IPS-NIHi11 (cell line): ENCODE data around the gene FOXI1.

Source experiments
- DNase-seq: peaks from one replicate; pipeline ENCODE4 v3.0.0; 2012; ENCODE audit warnings: mixed read lengths, low spot score

Gene FOXI1

GRCh38 chr5:170105642-170106611, at the start of gene FOXI1:
TSS of gene FOXI1 (plus strand) at chr5:170105897. CDS start at chr5:170105958, 61 bp downstream.
- DNase-seq, result peak; percentile 53

GRCh38 chr5:170056561-170057267, 49.0 kb upstream of the FOXI1 start:
- DNase-seq, result no peak

- no peak for DNase-seq
These were observed 48.4 kb upstream of the FOXI1 start for GRCh38 chr5:170057311-170057710.

- DNase-seq, result no peak
These were observed 46.5 kb upstream of the FOXI1 start for GRCh38 chr5:170059221-170059620.

DNA sequence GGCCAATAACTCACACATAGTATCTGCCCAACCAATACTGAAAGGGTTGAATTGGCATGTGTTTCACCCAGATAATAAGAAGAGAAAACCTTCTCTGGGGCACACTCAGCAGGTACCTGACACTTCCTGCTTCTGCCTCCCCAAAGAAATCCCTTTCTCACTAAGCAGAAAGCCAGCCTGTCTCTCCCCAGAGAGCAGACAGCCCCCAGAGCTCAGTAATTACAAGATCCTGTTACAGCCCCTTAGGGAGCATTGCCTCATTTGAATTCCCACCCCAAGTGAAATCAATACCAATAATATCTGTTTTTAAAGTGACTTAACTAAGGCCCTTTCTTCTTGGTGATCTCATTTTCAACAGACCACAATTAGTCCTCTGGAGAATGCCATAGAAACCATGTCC, 38.5 kb upstream of the FOXI1 start:
- no peak for DNase-seq

DNA sequence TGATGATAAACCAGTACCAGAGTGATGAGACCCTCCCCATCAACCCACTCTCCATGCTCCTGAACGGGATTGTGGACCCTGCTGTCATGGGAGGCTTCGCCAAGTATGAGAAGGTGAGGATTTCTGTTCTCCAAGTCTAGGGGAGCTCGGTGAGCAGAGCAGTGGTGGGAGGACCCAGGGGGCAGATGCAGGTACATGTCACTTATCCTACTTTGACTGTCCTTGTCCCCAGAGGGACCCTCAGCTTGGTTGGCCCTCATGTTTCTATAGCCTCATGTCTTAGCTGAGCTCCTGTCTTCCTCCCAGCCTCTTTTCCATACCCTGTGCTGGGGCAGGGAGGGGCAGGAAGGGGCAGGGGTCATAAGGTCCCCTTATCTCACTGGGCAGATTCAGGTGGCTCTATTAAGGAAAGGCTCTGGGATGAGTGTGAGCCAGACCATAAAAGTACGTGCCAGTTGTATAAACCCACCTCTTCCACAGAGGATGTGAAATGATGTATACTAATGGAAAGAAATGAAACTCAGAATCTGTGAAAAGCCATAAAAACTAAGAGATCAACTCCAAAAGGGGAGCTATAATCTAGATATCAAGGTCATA, 38.0 kb upstream of the FOXI1 start:
- no peak for DNase-seq

- no peak for DNase-seq
These were observed 36.2 kb upstream of the FOXI1 start for GRCh38 chr5:170069512-170069911.

GRCh38 chr5:170070556-170071412, 34.9 kb upstream of the FOXI1 start:
- peak; percentile 88 for DNase-seq

DNA sequence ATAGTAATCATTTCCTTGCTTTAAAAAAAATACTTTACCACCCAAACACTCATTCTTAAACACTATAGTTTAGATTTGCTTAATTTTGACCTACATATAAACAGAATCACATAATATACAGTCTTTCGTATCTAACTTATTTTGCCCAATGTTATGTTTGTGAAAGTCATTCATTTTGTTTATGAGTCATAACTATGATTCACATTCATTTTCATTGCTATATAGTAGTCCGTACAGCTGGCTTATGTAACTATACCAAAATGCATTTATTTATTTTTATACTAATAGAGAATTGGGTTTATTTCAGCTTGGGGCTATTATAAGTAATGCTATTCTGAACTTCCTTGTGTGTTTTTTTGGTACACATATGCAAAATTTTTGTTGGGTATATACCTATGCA, 33.9 kb upstream of the FOXI1 start:
- no peak for DNase-seq

DNA sequence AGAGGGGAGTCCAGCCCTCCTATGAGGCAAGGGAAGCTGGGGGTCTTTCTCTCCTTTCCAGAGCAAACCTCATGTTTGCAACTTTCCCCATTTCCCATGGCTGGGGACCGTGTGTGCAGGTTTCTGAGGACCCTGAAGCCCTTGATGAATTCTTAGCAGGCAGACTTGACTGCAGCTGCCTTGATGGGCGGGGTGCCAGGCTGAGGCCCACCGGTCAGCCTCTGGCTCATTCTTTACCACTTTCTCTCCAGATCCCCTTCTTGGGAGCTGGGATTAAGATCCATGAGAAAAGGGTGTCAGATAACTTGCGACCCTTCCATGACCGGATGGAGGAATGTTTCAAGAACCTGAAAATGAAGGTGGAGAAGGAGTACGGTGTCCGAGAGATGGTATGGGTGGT, 30.0 kb upstream of the FOXI1 start:
- DNase-seq, result no peak

DNA sequence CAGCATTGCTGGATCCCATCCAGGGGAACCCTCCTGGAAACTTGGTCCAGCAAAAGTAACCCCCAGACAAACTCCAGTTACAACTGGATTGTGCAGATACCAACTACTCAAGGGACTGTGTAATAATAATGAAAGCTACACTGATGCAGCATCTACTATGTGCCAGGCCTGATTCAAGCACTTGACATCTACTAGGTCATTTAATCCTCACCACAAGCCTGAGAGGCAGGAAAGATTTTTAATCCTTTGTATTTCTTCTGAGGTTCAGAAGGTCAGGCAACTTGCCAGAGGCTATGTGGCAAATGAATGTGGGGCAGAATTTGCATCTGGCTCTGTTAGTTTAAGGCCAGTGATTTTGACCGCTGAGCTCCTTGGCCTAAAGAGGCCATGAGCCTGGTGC, 29.5 kb upstream of the FOXI1 start:
- no peak for DNase-seq

DNA sequence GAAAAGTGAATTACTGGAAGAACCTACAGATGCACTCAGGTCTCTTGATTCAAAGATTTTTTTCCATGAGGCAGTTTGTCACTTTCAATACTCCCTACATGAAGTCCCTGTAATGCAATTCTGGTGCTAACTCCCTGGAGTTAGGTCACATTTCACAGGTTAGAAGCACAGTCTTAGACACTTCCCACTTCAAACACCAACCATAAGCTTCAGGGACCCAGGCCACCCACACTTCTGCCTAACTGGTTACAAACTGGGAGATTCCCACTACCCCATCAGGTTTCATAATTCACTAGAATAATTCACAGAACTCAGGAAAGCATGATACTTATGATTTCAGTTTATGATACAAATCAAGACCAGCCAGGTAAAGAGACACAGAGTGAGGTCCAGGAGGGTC, 29.0 kb upstream of the FOXI1 start:
- DNase-seq, result no peak

DNA sequence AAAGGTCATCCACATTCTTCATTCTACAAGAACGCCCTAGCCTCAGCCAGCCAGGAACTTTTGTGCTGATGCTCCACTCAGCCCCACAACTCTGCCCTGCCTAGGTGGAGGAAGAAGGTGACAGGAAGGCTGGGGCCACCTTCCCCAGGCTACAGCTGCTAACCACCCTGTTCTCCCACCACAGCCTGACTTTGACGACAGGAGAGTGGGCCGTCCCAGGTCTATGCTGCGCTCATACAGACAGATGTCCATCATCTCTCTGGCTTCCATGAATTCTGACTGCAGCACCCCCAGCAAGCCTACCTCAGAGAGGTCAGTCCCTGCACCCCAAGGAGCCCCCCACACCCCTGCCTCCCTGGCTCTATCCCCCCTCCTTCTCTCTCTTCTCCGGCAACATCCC, 28.2 kb upstream of the FOXI1 start:
- DNase-seq, result no peak

DNA sequence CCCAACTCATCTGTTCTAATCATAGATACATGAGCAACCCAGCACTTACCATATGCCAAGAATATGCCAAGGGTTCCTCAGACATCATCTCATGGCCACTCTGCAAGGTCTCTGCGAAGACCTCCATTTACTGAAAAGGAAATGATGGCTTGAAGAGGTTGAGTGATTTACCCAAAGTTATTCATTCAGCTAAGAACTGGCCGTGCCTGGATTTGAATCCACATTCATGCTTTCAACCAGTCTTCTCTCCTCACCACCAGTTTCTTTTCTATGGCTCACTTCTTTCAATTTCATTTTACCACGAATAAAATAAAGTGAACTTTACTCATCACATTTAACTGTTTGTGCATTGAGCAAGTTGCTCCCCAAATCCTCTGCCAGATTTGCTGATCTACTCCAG, 27.2 kb upstream of the FOXI1 start:
- no peak for DNase-seq

DNA sequence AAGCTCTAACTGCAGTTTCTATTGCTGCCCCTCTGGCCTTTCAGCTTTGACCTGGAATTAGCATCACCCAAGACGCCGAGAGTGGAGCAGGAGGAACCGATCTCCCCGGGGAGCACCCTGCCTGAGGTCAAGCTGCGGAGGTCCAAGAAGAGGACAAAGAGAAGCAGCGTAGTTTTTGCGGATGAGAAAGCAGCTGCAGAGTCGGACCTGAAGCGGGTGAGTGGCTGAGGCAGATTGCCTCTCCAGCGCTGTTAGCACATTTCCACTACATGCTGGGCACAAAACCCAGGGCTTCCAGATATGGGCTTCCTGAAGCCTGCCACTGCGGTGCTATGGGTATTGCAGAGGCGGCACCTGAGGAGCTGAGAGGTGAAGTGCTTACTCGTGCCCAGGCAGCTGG, 26.8 kb upstream of the FOXI1 start:
- DNase-seq, result no peak

- DNase-seq, result no peak
These were observed 25.5 kb upstream of the FOXI1 start for GRCh38 chr5:170080217-170080616.

- no peak for DNase-seq
These were observed 24.8 kb upstream of the FOXI1 start for GRCh38 chr5:170080786-170081445.

DNA sequence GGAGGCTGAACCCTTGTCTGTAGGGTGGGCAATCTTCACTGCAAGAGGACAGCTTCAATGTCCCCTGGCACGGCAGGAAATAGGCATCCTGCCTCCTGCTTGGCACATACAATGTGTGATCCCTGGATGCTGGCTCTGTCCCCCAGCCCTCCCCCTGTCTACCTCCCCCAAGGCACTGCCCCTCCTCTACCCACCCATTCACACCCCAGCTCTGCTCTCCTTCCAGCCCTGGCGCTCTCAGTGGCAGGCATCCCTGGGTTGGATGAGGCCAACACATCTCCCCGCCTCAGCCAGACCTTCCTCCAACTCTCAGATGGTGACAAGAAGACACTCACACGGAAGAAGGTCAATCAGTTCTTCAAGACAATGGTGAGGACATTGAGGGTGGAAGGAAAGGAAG, 24.1 kb upstream of the FOXI1 start:
- no peak for DNase-seq

DNA sequence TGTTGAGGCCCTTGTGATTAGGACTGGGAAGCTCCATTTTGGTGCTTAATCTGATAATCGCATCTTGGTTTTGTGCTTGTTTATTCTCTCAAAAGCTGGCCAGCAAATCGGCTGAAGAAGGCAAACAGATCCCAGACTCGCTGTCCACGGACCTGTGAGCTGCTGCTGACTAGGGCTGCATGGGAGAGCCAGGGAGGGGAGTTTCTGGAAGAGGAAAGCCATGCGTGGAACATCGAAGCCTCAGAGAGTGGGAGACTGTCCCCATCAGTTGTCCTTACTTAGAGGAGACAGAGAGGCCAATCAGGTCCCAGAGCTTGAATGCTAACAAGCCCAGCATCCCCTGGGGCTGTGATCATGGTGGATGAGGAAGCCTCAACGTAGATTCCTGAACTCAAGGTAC, 23.0 kb upstream of the FOXI1 start:
- no peak for DNase-seq

- DNase-seq, result no peak
These were observed 18.4 kb upstream of the FOXI1 start for GRCh38 chr5:170087168-170087817.
